Neural crest cell (in vitro differentiated cells): ENCODE measurements around the gene TRIO. TPM values are rescaled to one million over a fixed set of nuclear protein-coding genes. Genes with fewer than 3 reads are reported as not detected.

Source experiments
- DNase-seq: peaks from one replicate; pipeline ENCODE4 v3.0.0; 2021; ENCODE audit warnings: low read depth, mixed read lengths, low spot score
- H3K27ac Mint-ChIP-seq: one replicate; pipeline ENCODE4 v1.8.0; 2021; ENCODE audit warnings: mild to moderate bottlenecking, mixed read lengths; ENCODE audit not compliant: unreplicated experiment
- H3K27me3 Mint-ChIP-seq: 2 replicates; pipeline ENCODE4 v1.8.0; 2021; ENCODE audit warnings: low read depth, mild to moderate bottlenecking, mixed read lengths
- H3K36me3 Mint-ChIP-seq: 2 replicates; pipeline ENCODE4 v1.8.0; 2021; ENCODE audit warnings: low read depth, mild to moderate bottlenecking, mixed read lengths
- H3K4me1 Mint-ChIP-seq: 2 replicates; pipeline ENCODE4 v1.8.0; 2021; ENCODE audit warnings: mixed read lengths
- H3K4me3 Mint-ChIP-seq: one replicate; pipeline ENCODE4 v1.8.0; 2021; ENCODE audit warnings: mild to moderate bottlenecking, mixed read lengths
- H3K9me3 Mint-ChIP-seq: 2 replicates; pipeline ENCODE4 v1.8.0; 2021; ENCODE audit warnings: mixed read lengths
- CTCF ChIP-seq: fragments of 200-600 bp; sonication (generic); conservative IDR thresholded peaks from 2 replicates; pipeline ENCODE4 v1.5.0; 2021; ENCODE audit warnings: antibody characterized with exemption, mild to moderate bottlenecking
- total RNA-seq: library from RNA; stranded (reverse); gene quantifications from 2 replicates; pipeline ENCODE4 v1.2.1, GENCODE V29; 2021

TRIO gene
- total RNA-seq, 1 donor from 2014 or later, result 134 TPM

GRCh38 chr5:14153932-14154731, 11.0 kb downstream of the TRIO start:
- H3K4me3 Mint-ChIP-seq, result peak overlapping the region; percentile 55

GRCh38 chr5:14155075-14155474, 11.9 kb downstream of the TRIO start:
- TF ChIP-seq CTCF, result no peak
- no peak overlapping the region for H3K4me3 Mint-ChIP-seq
- H3K27me3 Mint-ChIP-seq, result no peaks in the 10 kb centered on the region
- DNase-seq, result no peak
- H3K36me3 Mint-ChIP-seq, result no peaks in the 10 kb centered on the region
- H3K9me3 Mint-ChIP-seq, result no peaks in the 10 kb centered on the region
- peaks cover 37% of the 10 kb centered on the region for H3K4me1 Mint-ChIP-seq
- H3K27ac Mint-ChIP-seq, result no peak overlapping the region

More at GRCh38 chr5:14153932-14154731, 11.0 kb downstream of the TRIO start:
- Mint-ChIP-seq H3K9me3 (no peaks in the 10 kb centered on the region), H3K27me3 (no peaks in the 10 kb centered on the region), H3K4me1 (peaks cover 40% of the 10 kb centered on the region), H3K27ac (no peak overlapping the region), H3K36me3 (no peaks in the 10 kb centered on the region)
- DNase-seq, result no peak
- no peak for TF ChIP-seq CTCF

GRCh38 chr5:14155739-14156138, 12.6 kb downstream of the TRIO start:
- Mint-ChIP-seq H3K27me3 (no peaks in the 10 kb centered on the region), H3K4me3 (no peak overlapping the region), H3K4me1 (peaks cover 40% of the 10 kb centered on the region), H3K27ac (no peak overlapping the region), H3K36me3 (no peaks in the 10 kb centered on the region), H3K9me3 (no peaks in the 10 kb centered on the region)
- DNase-seq, result no peak
- no peak for TF ChIP-seq CTCF

DNA sequence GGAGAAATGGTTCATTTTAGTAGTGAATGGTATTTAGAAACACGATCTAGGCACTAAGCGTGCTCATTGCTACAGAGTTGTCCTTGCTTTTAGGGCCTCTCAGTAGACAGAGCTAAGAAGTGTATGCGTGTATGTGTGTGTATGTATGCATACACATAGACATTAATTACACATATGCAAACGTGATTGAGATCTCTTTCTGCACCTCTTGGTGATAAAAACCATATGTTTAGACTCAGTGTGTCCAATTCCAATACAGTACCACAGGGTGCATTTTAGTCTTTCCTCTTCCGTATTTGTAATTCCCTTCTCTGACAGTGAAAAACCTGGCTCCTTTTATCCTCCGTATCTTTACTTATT, 13.1 kb downstream of the TRIO start:
- Mint-ChIP-seq H3K27me3 (no peaks in the 10 kb centered on the region), H3K4me1 (peaks cover 42% of the 10 kb centered on the region), H3K27ac (no peak overlapping the region), H3K9me3 (no peaks in the 10 kb centered on the region), H3K36me3 (peaks cover 1% of the 10 kb centered on the region), H3K4me3 (no peak overlapping the region)
- DNase-seq, result no peak
- TF ChIP-seq CTCF, result no peak

DNA sequence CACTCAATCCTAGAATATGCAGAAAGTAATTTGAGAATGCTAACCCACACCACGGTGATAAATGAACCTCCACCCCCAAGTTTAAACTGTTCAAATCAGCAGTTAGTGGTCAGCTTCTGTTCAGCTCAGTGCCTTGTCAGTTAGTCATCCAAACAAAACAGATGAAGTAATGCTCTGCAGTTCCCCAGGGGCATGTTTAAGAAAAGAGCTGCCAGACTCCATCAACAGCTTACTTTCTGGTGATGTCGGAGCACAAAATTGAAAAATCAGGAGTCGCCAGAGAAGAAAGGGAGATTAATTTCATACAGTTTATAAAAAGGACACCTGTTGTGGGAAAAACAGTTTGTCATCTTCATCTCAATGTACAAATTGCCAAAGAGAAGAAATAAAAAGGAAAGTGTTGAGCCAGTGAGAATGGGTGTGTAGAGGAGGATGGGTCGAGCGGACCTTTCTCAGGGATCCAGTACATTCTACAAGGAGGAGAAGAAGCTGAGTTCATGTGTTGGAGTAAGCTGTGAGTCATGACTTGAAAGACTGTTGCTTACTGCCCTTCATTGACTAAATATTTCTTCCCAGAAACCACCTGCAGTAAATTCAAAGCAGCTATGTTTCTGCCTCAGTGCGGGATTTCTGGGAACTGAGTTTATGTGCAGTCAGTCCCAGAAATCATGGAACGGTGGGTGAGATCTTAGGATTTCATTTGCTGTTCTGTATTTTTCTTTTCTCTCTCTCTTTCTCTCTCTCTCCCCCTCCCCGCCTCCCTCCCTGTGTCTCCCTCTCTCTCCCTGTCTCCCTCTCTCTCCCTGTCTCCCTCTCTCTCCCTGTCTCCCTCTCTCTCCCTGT, 13.7 kb downstream of the TRIO start:
- H3K9me3 Mint-ChIP-seq, result no peaks in the 10 kb centered on the region

More for the DNA sequence above, 13.7 kb downstream of the TRIO start:
- H3K4me1 Mint-ChIP-seq, result peaks cover 39% of the 10 kb centered on the region
- DNase-seq, result no peak
- no peak for TF ChIP-seq CTCF
- H3K27ac Mint-ChIP-seq, result no peak overlapping the region
- peaks cover 2% of the 10 kb centered on the region for H3K36me3 Mint-ChIP-seq
- H3K27me3 Mint-ChIP-seq, result no peaks in the 10 kb centered on the region
- H3K4me3 Mint-ChIP-seq, result no peak overlapping the region
